Measurements from ENCODE around the gene MAGEA12. TPM values are rescaled to one million over a fixed set of nuclear protein-coding genes. Genes with fewer than 3 reads are reported as not detected.
"Not testable (repeated sequence)": the region's sequence is repeated elsewhere in the genome, so short reads cannot be mapped to it uniquely, and the experiment has no call there.

MAGEA12 gene
- total and polyA plus RNA-seq, 10 of the 15 experiments (the other 5 are each of a cell fraction or from before 2014, with no cell fraction given): 1.3 TPM; not detected in 9

GRCh38 chrX:152733261-152733975, at the start of gene MAGEA12, which contains the start of gene CSAG1 (continued):
- TF ChIP-seq, protein P1, sequence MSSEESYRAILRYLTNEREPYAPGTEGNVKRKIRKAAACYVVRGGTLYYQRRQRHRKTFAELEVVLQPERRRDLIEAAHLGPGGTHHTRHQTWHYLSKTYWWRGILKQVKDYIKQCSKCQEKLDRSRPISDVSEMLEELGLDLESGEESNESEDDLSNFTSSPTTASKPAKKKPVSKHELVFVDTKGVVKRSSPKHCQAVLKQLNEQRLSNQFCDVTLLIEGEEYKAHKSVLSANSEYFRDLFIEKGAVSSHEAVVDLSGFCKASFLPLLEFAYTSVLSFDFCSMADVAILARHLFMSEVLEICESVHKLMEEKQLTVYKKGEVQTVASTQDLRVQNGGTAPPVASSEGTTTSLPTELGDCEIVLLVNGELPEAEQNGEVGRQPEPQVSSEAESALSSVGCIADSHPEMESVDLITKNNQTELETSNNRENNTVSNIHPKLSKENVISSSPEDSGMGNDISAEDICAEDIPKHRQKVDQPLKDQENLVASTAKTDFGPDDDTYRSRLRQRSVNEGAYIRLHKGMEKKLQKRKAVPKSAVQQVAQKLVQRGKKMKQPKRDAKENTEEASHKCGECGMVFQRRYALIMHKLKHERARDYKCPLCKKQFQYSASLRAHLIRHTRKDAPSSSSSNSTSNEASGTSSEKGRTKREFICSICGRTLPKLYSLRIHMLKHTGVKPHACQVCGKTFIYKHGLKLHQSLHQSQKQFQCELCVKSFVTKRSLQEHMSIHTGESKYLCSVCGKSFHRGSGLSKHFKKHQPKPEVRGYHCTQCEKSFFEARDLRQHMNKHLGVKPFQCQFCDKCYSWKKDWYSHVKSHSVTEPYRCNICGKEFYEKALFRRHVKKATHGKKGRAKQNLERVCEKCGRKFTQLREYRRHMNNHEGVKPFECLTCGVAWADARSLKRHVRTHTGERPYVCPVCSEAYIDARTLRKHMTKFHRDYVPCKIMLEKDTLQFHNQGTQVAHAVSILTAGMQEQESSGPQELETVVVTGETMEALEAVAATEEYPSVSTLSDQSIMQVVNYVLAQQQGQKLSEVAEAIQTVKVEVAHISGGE (CRISPR knock-in tag; IDR thresholded peaks at IDR 0.05): no peak
- TF ChIP-seq LARP7 (IDR thresholded peaks at IDR 0.05): no peak
- TF ChIP-seq STAT1 (conservative IDR thresholded peaks at IDR 0.05): no peak
- TF ChIP-seq SREBF1 (IDR thresholded peaks at IDR 0.05; ENCODE audit: low read length): no peak
- TF ChIP-seq, protein P2, sequence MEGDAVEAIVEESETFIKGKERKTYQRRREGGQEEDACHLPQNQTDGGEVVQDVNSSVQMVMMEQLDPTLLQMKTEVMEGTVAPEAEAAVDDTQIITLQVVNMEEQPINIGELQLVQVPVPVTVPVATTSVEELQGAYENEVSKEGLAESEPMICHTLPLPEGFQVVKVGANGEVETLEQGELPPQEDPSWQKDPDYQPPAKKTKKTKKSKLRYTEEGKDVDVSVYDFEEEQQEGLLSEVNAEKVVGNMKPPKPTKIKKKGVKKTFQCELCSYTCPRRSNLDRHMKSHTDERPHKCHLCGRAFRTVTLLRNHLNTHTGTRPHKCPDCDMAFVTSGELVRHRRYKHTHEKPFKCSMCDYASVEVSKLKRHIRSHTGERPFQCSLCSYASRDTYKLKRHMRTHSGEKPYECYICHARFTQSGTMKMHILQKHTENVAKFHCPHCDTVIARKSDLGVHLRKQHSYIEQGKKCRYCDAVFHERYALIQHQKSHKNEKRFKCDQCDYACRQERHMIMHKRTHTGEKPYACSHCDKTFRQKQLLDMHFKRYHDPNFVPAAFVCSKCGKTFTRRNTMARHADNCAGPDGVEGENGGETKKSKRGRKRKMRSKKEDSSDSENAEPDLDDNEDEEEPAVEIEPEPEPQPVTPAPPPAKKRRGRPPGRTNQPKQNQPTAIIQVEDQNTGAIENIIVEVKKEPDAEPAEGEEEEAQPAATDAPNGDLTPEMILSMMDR (IDR thresholded peaks at IDR 0.05 in 2 of 3, conservative IDR thresholded peaks at IDR 0.05 in 1 of 3; ENCODE audit: control insufficient read depth in 2 of 3, extremely low read depth in 1 of 3, insufficient read depth in 1 of 3, low read depth in 3 of 3, low read length in 3 of 3): no peak
- TF ChIP-seq CEBPB (IDR thresholded peaks at IDR 0.05; ENCODE audit: borderline replicate concordance in 1 of 2, low read depth in 2 of 2, low read length in 2 of 2): no peak

- H3K4me3 ChIP-seq; H3K4me1 ChIP-seq (ENCODE audit: control insufficient read depth, insufficient read depth, low read length); intact Hi-C loops (cut with micrococcal nuclease; ENCODE audit: unreplicated experiment); BruUV-seq (replicated peaks); DNase-seq (ENCODE audit: low read depth, low spot score); H3K27me3 ChIP-seq (replicated peaks in 1 of 2; ENCODE audit: control insufficient read depth in 2 of 2, insufficient read depth in 2 of 2, low read length in 1 of 2); ATAC-seq; H3K9ac ChIP-seq (ENCODE audit: control insufficient read depth, insufficient read depth, low read length); SMC1A ChIA-PET (ENCODE audit: uncharacterized antibody, unreplicated experiment); in situ Hi-C loops (cut with MboI); H3K9me3 ChIP-seq (replicated peaks; ENCODE audit: control insufficient read depth, insufficient read depth, low read length); H4K20me1 ChIP-seq (ENCODE audit: control insufficient read depth, insufficient read depth); FAIRE-seq; CTCF ChIA-PET; POLR2A ChIA-PET; RAD21 ChIA-PET (ENCODE audit: unreplicated experiment); H3K27ac ChIP-seq (ENCODE audit: control insufficient read depth, insufficient read depth); H3K79me2 ChIP-seq (ENCODE audit: control insufficient read depth, insufficient read depth, low read length); H3K36me3 ChIP-seq (ENCODE audit: control insufficient read depth in 2 of 2, insufficient read depth in 2 of 2, low read length in 1 of 2); H2AFZ ChIP-seq (ENCODE audit: control insufficient read depth, low read depth, low read length); H3K4me2 ChIP-seq (ENCODE audit: control insufficient read depth, insufficient read depth): not testable (repeated sequence)
- WGBS (ENCODE audit: insufficient coverage, insufficient replicate concordance, low lambda C conversion rate, missing lambda C conversion rate): 13% methylated on average over 3 of the region's 34 CpGs
Measured at GRCh38 chrX:152697952-152698931, 35.3 kb upstream of the MAGEA12 start, which contains the start of gene MAGEA3. MAGEA3 (plus strand) TSS chrX:152698794; CDS start chrX:152700833, 2,039 bp downstream.

- H3K79me2 ChIP-seq (ENCODE audit: control insufficient read depth, insufficient read depth, low read length); H3K27ac ChIP-seq (ENCODE audit: control insufficient read depth, insufficient read depth); in situ Hi-C loops (cut with MboI); H4K20me1 ChIP-seq (ENCODE audit: control insufficient read depth, insufficient read depth); H3K4me3 ChIP-seq; H3K36me3 ChIP-seq (ENCODE audit: control insufficient read depth in 2 of 2, insufficient read depth in 2 of 2, low read length in 1 of 2); FAIRE-seq; H3K4me2 ChIP-seq (ENCODE audit: control insufficient read depth, insufficient read depth); POLR2A ChIA-PET; H3K27me3 ChIP-seq (replicated peaks in 1 of 2; ENCODE audit: control insufficient read depth in 2 of 2, insufficient read depth in 2 of 2, low read length in 1 of 2); RAD21 ChIA-PET (ENCODE audit: unreplicated experiment); H3K9ac ChIP-seq (ENCODE audit: control insufficient read depth, insufficient read depth, low read length); ATAC-seq; DNase-seq (ENCODE audit: low read depth, low spot score); intact Hi-C loops (cut with micrococcal nuclease; ENCODE audit: unreplicated experiment); H3K4me1 ChIP-seq (ENCODE audit: control insufficient read depth, insufficient read depth, low read length); H2AFZ ChIP-seq (ENCODE audit: control insufficient read depth, low read depth, low read length); CTCF ChIA-PET; BruUV-seq (replicated peaks); SMC1A ChIA-PET (ENCODE audit: uncharacterized antibody, unreplicated experiment); H3K9me3 ChIP-seq (replicated peaks; ENCODE audit: control insufficient read depth, insufficient read depth, low read length): not testable (repeated sequence)
- 46% methylated on average over 4 of the region's 5 CpGs for WGBS (ENCODE audit: insufficient coverage, insufficient replicate concordance, low lambda C conversion rate, missing lambda C conversion rate)
Measured at GRCh38 chrX:152700390-152700789, 33.2 kb upstream of the MAGEA12 start.
